Activated naive CD8-positive, alpha-beta T cell (primary cell): ENCODE measurements around the gene DUSP12.

Source experiments
- H3K27ac Mint-ChIP-seq: one replicate; pipeline ENCODE4 v1.8.0; 2021; ENCODE audit warnings: mixed read lengths
- H3K27me3 Mint-ChIP-seq: one replicate; pipeline ENCODE4 v1.8.0; 2021; ENCODE audit warnings: mixed read lengths
- H3K36me3 Mint-ChIP-seq: one replicate; pipeline ENCODE4 v1.8.0; 2021; ENCODE audit warnings: mixed read lengths
- H3K4me1 Mint-ChIP-seq: one replicate; pipeline ENCODE4 v1.8.0; 2021; ENCODE audit warnings: low read depth, mixed read lengths
- H3K4me3 Mint-ChIP-seq: one replicate; pipeline ENCODE4 v1.8.0; 2021; ENCODE audit warnings: mild to moderate bottlenecking, mixed read lengths
- H3K9me3 Mint-ChIP-seq: one replicate; pipeline ENCODE4 v1.8.0; 2021; ENCODE audit warnings: low read depth, mixed read lengths

DUSP12 gene

DNA sequence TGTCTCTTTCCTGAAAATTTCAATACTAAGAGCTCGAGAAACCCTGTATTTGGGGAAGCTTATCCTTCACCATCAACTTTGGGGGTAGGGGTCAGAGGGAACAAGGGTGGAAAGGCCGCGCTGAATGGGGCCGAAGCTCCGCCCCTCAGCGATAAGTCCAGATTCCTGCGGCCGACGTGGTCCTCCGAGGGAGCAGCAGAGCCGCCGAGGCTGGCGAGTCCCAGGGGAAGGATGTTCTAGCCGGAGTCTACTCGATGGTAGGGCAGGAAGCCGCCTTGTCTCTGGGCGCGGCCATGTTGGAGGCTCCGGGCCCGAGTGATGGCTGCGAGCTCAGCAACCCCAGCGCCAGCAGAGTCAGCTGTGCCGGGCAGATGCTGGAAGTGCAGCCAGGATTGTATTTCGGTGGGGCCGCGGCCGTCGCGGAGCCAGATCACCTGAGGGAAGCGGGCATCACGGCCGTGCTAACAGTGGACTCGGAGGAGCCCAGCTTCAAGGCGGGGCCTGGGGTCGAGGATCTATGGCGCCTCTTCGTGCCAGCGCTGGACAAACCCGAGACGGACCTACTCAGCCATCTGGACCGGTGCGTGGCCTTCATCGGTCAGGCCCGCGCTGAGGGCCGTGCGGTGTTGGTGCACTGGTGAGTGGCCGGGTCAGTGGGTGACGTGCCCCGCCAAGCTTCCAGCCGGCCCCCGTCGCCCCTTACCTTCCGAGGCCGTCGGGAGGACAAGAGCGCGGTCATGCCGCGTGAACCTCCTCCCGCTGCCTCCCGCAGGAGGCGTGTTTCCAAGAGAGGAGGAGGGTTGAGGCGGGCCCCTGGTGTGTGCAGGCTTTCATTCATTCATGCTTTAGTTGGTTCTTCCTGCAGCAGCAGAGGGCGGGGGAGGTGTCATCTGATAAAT, at the start of gene DUSP12:
Gene DUSP12 (plus strand): TSS at position 278 of the 899 bp plus-strand sequence. CDS start 16 bp downstream, at position 294.
- Mint-ChIP-seq H3K36me3 (peaks cover 12% of the 10 kb centered on the region), H3K27me3 (peaks cover 4% of the 10 kb centered on the region), H3K4me1 (peaks cover 47% of the 10 kb centered on the region), H3K27ac (peak within 1 kb of the TSS; percentile 99), H3K4me3 (peak within 1 kb of the TSS; percentile 99), H3K9me3 (no peaks in the 10 kb centered on the region)

DNA sequence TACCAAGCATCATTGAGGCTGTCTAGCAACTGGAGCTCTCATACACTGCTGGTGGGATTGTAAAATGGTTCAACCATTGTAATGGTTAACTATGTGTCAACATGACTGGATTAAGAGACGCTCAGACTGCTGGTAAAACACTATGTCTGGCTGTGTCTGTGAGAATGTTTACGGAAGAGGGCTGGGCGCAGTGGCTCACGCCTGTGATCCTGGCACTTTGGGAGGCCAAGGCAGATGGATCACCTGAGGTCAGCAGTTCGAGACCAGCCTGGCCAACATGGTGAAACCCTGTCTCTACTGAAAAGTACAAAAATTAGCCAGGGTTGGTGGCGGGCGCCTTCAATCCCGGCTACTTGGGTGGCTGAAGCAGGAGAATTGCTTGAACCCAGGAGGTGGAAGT, 47.3 kb upstream of the DUSP12 start:
- no peaks in the 10 kb centered on the region for H3K36me3 Mint-ChIP-seq
- H3K4me3 Mint-ChIP-seq = no peak overlapping the region
- H3K27me3 Mint-ChIP-seq = peaks cover 4% of the 10 kb centered on the region
- no peak overlapping the region for H3K27ac Mint-ChIP-seq
- no peaks in the 10 kb centered on the region for H3K4me1 Mint-ChIP-seq
- no peaks in the 10 kb centered on the region for H3K9me3 Mint-ChIP-seq

DNA sequence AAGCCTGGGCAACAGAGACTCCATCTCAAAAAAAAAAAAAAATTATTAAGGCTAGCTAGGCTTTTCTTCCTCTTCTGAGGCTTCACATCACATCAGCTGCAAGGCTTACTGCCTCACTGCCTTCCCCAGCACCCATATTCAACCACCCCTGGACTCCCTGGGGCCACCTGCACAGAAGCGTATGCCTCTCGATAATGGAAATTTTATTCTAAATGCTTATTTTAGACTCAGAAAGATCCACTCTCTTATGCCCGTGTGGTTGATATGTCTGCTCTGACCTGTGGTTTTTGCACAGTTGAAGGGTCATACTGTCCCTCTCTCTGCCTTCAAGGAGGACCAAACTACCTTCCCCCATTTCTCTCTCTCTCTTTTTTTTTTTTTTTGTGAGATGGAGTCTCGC, 44.0 kb upstream of the DUSP12 start:
- no peak overlapping the region for H3K27ac Mint-ChIP-seq
- no peak overlapping the region for H3K4me3 Mint-ChIP-seq
- H3K36me3 Mint-ChIP-seq = no peaks in the 10 kb centered on the region
- H3K27me3 Mint-ChIP-seq = peaks cover 4% of the 10 kb centered on the region
- H3K9me3 Mint-ChIP-seq = no peaks in the 10 kb centered on the region
- no peaks in the 10 kb centered on the region for H3K4me1 Mint-ChIP-seq

- Mint-ChIP-seq H3K4me1 (no peaks in the 10 kb centered on the region), H3K4me3 (no peak overlapping the region), H3K27me3 (peaks cover 4% of the 10 kb centered on the region), H3K27ac (no peak overlapping the region), H3K36me3 (no peaks in the 10 kb centered on the region), H3K9me3 (no peaks in the 10 kb centered on the region)
These were observed 43.5 kb upstream of the DUSP12 start for GRCh38 chr1:161706113-161706481.

GRCh38 chr1:161706482-161707347, 42.9 kb upstream of the DUSP12 start, which contains the start of gene FCRLA:
FCRLA (plus strand) TSS chr1:161707229; CDS start chr1:161707265, 36 bp downstream.
- no peaks in the 10 kb centered on the region for H3K36me3 Mint-ChIP-seq
- H3K9me3 Mint-ChIP-seq = no peaks in the 10 kb centered on the region
- no peak within 1 kb of the TSS for H3K27ac Mint-ChIP-seq
- no peak within 1 kb of the TSS for H3K4me3 Mint-ChIP-seq
- peaks cover 4% of the 10 kb centered on the region for H3K27me3 Mint-ChIP-seq
- no peaks in the 10 kb centered on the region for H3K4me1 Mint-ChIP-seq

DNA sequence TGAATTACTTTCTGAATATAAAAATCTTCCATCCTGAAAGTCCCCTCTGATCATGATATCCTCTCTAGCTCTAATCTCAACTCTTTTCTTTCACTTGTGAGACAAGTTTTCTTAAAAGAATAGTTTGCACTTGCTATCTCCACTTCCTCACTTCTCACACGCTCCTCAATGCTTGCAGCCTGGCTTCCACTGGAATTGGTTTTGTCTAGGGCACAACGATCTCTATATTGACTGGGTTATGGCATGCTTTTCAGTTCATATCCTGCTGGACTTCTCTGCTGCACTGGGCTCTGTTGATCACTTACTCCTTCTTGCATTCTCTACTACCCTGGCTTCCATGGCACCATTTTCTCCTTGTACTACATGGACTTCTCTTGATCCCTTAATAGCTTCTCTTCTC, 42.1 kb upstream of the DUSP12 start:
- Mint-ChIP-seq H3K27me3 (peaks cover 5% of the 10 kb centered on the region), H3K4me3 (no peak overlapping the region), H3K9me3 (no peaks in the 10 kb centered on the region), H3K36me3 (no peaks in the 10 kb centered on the region), H3K4me1 (no peaks in the 10 kb centered on the region), H3K27ac (no peak overlapping the region)

GRCh38 chr1:161709373-161709772, 40.2 kb upstream of the DUSP12 start:
- Mint-ChIP-seq H3K9me3 (no peaks in the 10 kb centered on the region), H3K4me1 (no peaks in the 10 kb centered on the region), H3K4me3 (no peak overlapping the region), H3K27me3 (peaks cover 5% of the 10 kb centered on the region), H3K27ac (no peak overlapping the region), H3K36me3 (no peaks in the 10 kb centered on the region)

- Mint-ChIP-seq H3K4me3 (no peak overlapping the region), H3K27me3 (peaks cover 5% of the 10 kb centered on the region), H3K27ac (no peak overlapping the region), H3K36me3 (no peaks in the 10 kb centered on the region), H3K9me3 (no peaks in the 10 kb centered on the region), H3K4me1 (no peaks in the 10 kb centered on the region)
These were observed 39.0 kb upstream of the DUSP12 start for GRCh38 chr1:161710560-161710959.

- no peaks in the 10 kb centered on the region for H3K36me3 Mint-ChIP-seq
- peaks cover 2% of the 10 kb centered on the region for H3K27me3 Mint-ChIP-seq
- no peak overlapping the region for H3K27ac Mint-ChIP-seq
- no peak overlapping the region for H3K4me3 Mint-ChIP-seq
- H3K9me3 Mint-ChIP-seq = no peaks in the 10 kb centered on the region
- H3K4me1 Mint-ChIP-seq = peaks cover 7% of the 10 kb centered on the region
These were observed 30.8 kb upstream of the DUSP12 start for GRCh38 chr1:161718559-161719324.

- Mint-ChIP-seq H3K36me3 (no peaks in the 10 kb centered on the region), H3K4me1 (peaks cover 7% of the 10 kb centered on the region), H3K27ac (no peak overlapping the region), H3K4me3 (no peak overlapping the region), H3K9me3 (no peaks in the 10 kb centered on the region), H3K27me3 (peaks cover 4% of the 10 kb centered on the region)
These were observed 30.3 kb upstream of the DUSP12 start for GRCh38 chr1:161719325-161719611.

GRCh38 chr1:161720422-161720821, 29.2 kb upstream of the DUSP12 start:
- no peak overlapping the region for H3K4me3 Mint-ChIP-seq
- H3K9me3 Mint-ChIP-seq = no peaks in the 10 kb centered on the region
- H3K36me3 Mint-ChIP-seq = no peaks in the 10 kb centered on the region
- peaks cover 4% of the 10 kb centered on the region for H3K27me3 Mint-ChIP-seq
- no peak overlapping the region for H3K27ac Mint-ChIP-seq
- peaks cover 11% of the 10 kb centered on the region for H3K4me1 Mint-ChIP-seq

GRCh38 chr1:161720956-161721737, 28.4 kb upstream of the DUSP12 start, which contains the start of gene FCRLB:
FCRLB (plus strand) TSS chr1:161721544; CDS start chr1:161722673, 1,129 bp downstream.
- no peak within 1 kb of the TSS for H3K27ac Mint-ChIP-seq
- H3K4me1 Mint-ChIP-seq = peaks cover 14% of the 10 kb centered on the region
- no peak within 1 kb of the TSS for H3K4me3 Mint-ChIP-seq
- no peaks in the 10 kb centered on the region for H3K36me3 Mint-ChIP-seq
- peaks cover 4% of the 10 kb centered on the region for H3K27me3 Mint-ChIP-seq
- H3K9me3 Mint-ChIP-seq = no peaks in the 10 kb centered on the region

DNA sequence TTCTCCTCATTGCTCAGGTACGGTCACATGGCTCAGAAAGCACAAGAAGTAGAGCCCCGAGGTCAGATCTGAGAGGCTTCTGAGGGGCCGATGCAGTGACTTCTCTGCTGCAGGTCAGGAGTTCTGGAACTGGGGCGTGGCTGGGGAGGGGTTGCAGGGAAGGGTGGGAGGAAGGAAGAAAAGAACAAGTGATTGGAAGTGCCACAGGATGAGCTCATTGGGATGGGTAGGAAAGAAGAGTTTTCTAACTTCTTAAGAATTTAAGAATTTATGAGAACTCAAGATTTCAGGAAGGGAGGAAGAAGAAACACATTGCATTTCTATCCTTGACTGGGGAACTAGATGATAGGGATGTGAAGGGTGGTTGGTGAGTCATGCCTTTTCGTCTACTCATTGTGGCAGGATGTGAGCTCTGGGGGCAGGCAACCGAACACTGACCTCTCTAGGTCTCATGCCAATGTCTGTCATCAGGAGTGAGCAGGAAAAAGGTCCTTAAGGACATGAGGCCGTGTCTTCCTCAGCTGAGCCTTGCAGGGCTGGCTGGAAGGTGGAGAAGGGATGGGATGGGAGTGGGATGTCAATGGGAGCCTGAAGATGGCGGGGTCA, 27.7 kb upstream of the DUSP12 start:
- Mint-ChIP-seq H3K4me3 (no peak overlapping the region), H3K9me3 (no peaks in the 10 kb centered on the region), H3K27me3 (peaks cover 4% of the 10 kb centered on the region), H3K36me3 (no peaks in the 10 kb centered on the region), H3K27ac (no peak overlapping the region), H3K4me1 (peaks cover 14% of the 10 kb centered on the region)

DNA sequence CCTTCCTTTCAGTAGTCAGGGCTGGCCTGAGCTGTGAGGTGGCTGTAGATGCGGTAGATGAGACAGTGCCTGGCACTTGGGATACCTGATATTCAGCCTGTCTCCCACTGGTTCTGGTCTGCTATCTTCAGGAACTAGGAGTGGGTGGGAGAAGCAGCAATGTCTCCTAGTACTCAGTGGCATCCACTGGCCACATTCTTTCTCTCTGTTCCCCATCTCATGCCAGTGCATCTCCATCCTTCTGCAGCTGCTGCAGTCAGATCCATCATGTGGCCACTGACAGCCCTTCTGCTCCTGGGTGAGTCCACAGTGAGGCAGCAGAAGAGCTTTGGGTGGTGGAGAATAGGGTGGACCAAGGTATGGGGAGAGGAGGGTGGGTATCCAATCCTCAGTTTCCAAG, 27.2 kb upstream of the DUSP12 start:
- no peak overlapping the region for H3K27ac Mint-ChIP-seq
- H3K27me3 Mint-ChIP-seq = peaks cover 4% of the 10 kb centered on the region
- H3K9me3 Mint-ChIP-seq = no peaks in the 10 kb centered on the region
- H3K4me3 Mint-ChIP-seq = no peak overlapping the region
- no peaks in the 10 kb centered on the region for H3K36me3 Mint-ChIP-seq
- peaks cover 14% of the 10 kb centered on the region for H3K4me1 Mint-ChIP-seq
